Astrocyte (in vitro differentiated cells and primary cell): ENCODE measurements around the gene RPS6KA2.

ENCODE experiments used
- EZH2 ChIP-seq: IDR thresholded peaks from 2 replicates; pipeline ENCODE4 v1.6.1; 2012; ENCODE audit warnings: mild to moderate bottlenecking, low read length, inconsistent platforms; ENCODE audit not compliant: insufficient read depth
- TF ChIP-seq, protein P1 (sequence below): IDR thresholded peaks from 2 replicates; pipeline ENCODE4 v1.5.1; 2011; ENCODE audit warnings: low read depth, mild to moderate bottlenecking, inconsistent platforms, low read length, moderate library complexity; ENCODE audit not compliant: insufficient read depth

- TF ChIP-seq, protein P1, sequence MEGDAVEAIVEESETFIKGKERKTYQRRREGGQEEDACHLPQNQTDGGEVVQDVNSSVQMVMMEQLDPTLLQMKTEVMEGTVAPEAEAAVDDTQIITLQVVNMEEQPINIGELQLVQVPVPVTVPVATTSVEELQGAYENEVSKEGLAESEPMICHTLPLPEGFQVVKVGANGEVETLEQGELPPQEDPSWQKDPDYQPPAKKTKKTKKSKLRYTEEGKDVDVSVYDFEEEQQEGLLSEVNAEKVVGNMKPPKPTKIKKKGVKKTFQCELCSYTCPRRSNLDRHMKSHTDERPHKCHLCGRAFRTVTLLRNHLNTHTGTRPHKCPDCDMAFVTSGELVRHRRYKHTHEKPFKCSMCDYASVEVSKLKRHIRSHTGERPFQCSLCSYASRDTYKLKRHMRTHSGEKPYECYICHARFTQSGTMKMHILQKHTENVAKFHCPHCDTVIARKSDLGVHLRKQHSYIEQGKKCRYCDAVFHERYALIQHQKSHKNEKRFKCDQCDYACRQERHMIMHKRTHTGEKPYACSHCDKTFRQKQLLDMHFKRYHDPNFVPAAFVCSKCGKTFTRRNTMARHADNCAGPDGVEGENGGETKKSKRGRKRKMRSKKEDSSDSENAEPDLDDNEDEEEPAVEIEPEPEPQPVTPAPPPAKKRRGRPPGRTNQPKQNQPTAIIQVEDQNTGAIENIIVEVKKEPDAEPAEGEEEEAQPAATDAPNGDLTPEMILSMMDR = no peak
- no peak for TF ChIP-seq EZH2
These were observed 88.6 kb downstream of the RPS6KA2 start for GRCh38 chr6:166538297-166539010.
